ENCODE data around the gene SLC8A2. TPM values are rescaled to one million over a fixed set of nuclear protein-coding genes. Genes with fewer than 3 reads are reported as not detected.
A peak's percentile ranks its signal among the peaks of the same experiment; 100 is the strongest.

Gene SLC8A2
- total and polyA plus RNA-seq, 2 of the 8 experiments (the other 6 are each of a cell fraction or from before 2014, with no cell fraction given) = 7.3 to 12.4 TPM

- Histone ChIP-seq H2BK12ac (ENCODE audit: low read depth, low read length) (no peak overlapping the region), H3K14ac (ENCODE audit: insufficient read length) (no peak overlapping the region), H3K4me2 (ENCODE audit: insufficient read depth in 1 of 2, low read depth in 2 of 2, low read length in 2 of 2) (no peak overlapping the region), H4K5ac (ENCODE audit: insufficient read length, low read depth, low read length) (no peak overlapping the region), H2AFZ (ENCODE audit: low read length) (no peak overlapping the region), H3K23ac (ENCODE audit: insufficient read length) (no peak overlapping the region), H2BK120ac (replicated peaks; ENCODE audit: low read depth, low read length) (no peak overlapping the region), H2BK5ac (ENCODE audit: low read depth, low read length) (no peak overlapping the region), H3K36me3 (ENCODE audit: control insufficient read depth in 2 of 4, insufficient read depth in 4 of 4, low read length in 3 of 4) (no peaks in the 10 kb centered on the region), H4K91ac (replicated peaks; ENCODE audit: insufficient read length, low read length) (no peak overlapping the region), H3K79me1 (ENCODE audit: low read depth, low read length) (no peaks in the 10 kb centered on the region), H3K27me3 (replicated peaks in 1 of 4; ENCODE audit: control insufficient read depth in 3 of 4, extremely low read depth in 1 of 4, insufficient read depth in 3 of 4, low read length in 3 of 4) (no peaks in the 10 kb centered on the region), H3K18ac (ENCODE audit: extremely low read depth, low read length) (no peak overlapping the region), H3K9ac (replicated peaks in 1 of 4; ENCODE audit: extremely low read depth in 1 of 4, low read depth in 3 of 4, low read length in 3 of 4) (no peak overlapping the region), H2AK5ac (ENCODE audit: low read depth, low read length) (no peak overlapping the region), H4K8ac (ENCODE audit: extremely low read depth, insufficient read depth, low read length) (no peak overlapping the region), H3K56ac (replicated peaks; ENCODE audit: insufficient read length, low read depth, low read length) (no peak overlapping the region), H4K20me1 (replicated peaks in 1 of 2; ENCODE audit: control insufficient read depth in 1 of 2, insufficient read depth in 2 of 2, low read length in 2 of 2) (peaks cover 0 to 6% of the 10 kb centered on the region in 2 experiments), H2BK20ac (ENCODE audit: low read length) (no peak overlapping the region), H2BK15ac (ENCODE audit: low read length) (no peak overlapping the region), H3K27ac (ENCODE audit: low read depth, low read length) (no peak overlapping the region), H3K9me3 (ENCODE audit: insufficient read depth in 2 of 2, low read depth in 1 of 2, low read length in 1 of 2) (no peaks in the 10 kb centered on the region), H3K23me2 (ENCODE audit: low read depth, low read length) (peaks cover 3% of the 10 kb centered on the region; the same call in 1 of the 2 replicates), H3K4me1 (replicated peaks in 1 of 4; ENCODE audit: control insufficient read depth in 3 of 4, insufficient read depth in 4 of 4, low read length in 3 of 4) (peaks cover 0 to 4% (median 1%) of the 10 kb centered on the region in 4 experiments; a peak in 2 of 7 replicates), H3K4ac (replicated peaks; ENCODE audit: insufficient read length, low read depth, low read length) (no peak overlapping the region), H3K79me2 (ENCODE audit: control insufficient read depth in 1 of 2, insufficient read depth in 2 of 2, low read length in 2 of 2) (no peaks in the 10 kb centered on the region), H3K4me3 (ENCODE audit: extremely low read depth in 1 of 4, insufficient read depth in 2 of 4, low read depth in 3 of 4, low read length in 4 of 4) (no peak overlapping the region)
- WGBS, 2 experiments (ENCODE audit: extremely low coverage in 1 of 2, insufficient coverage in 1 of 2, insufficient read length in 1 of 2, insufficient replicate concordance in 2 of 2, low coverage in 1 of 2, low lambda C conversion rate in 2 of 2, missing lambda C conversion rate in 1 of 2) = 67% methylated on average over 12 of the region's 12 CpGs; no CpG with 5 or more reads in 1 of the 2 experiments
- FAIRE-seq (no peak), DNase-seq (ENCODE audit: low read depth in 1 of 2, low spot score in 2 of 2) (no peak)
- TF ChIP-seq TEAD4 (IDR thresholded peaks at IDR 0.05; ENCODE audit: low read depth, low read length) = no peak
- TF ChIP-seq SIN3A (conservative IDR thresholded peaks at IDR 0.05 in 1 of 2, IDR thresholded peaks at IDR 0.05 in 1 of 2; ENCODE audit: low read depth in 1 of 2, low read length in 2 of 2) = 0 out of 4 replicates have a peak, but pooled peaks of 1 of the 2 experiments have one; percentile 38
- no peak for TF ChIP-seq RFX5 (IDR thresholded peaks at IDR 0.05; ENCODE audit: borderline replicate concordance, low read depth, low read length)
- TF ChIP-seq RNF2 (IDR thresholded peaks at IDR 0.05; ENCODE audit: borderline replicate concordance, low read depth, low read length, missing control alignments, poor library complexity, severe bottlenecking) = no peak
- no peak for TF ChIP-seq KDM1A (IDR thresholded peaks at IDR 0.05; ENCODE audit: borderline replicate concordance, low read length)
- TF ChIP-seq BRCA1 (IDR thresholded peaks at IDR 0.05; ENCODE audit: low read depth, low read length) = no peak
- TF ChIP-seq EGR1 (IDR thresholded peaks at IDR 0.05; ENCODE audit: borderline replicate concordance, low read depth, low read length) = no peak
- ChIA-PET CTCF (ENCODE audit: partially characterized antibody) (interaction anchor here (0.7 to 24.5 kb wide), 20 partner anchors 9 to 405 kb away, joined by 3 to 436 read pairs (median 6); partner anchors contain the start of genes EHD2, KPTN and SLC8A2), POLR2A (ENCODE audit: partially characterized antibody) (interaction anchor here (0.9 to 1.4 kb wide), 3 partner anchors 9 to 297 kb away, joined by 3 to 9 read pairs (median 3); no protein-coding TSS in a partner anchor)
These were observed 34.2 kb downstream of the SLC8A2 start for GRCh38 chr19:47437500-47437899.
